Measurements from ENCODE around the gene RNF186. TPM values are rescaled to one million over a fixed set of nuclear protein-coding genes. Genes with fewer than 3 reads are reported as not detected.

RNF186 gene
- total RNA-seq, 4 donors from 2014 or later = 0.24 TPM; not detected in 3

GRCh38 chr1:19775317-19775716, 39.8 kb downstream of the RNF186 start:
- Histone ChIP-seq H3K4me1 (no peaks in the 10 kb centered on the region), H3K4me3 (no peak overlapping the region), H3K27me3 (no peaks in the 10 kb centered on the region), H3K9me3 (no peaks in the 10 kb centered on the region), H3K36me3 (no peaks in the 10 kb centered on the region), H3K27ac (no peak overlapping the region)
- TF ChIP-seq POLR2A (IDR thresholded peaks at IDR 0.05) (no peak), CTCF (IDR thresholded peaks at IDR 0.05 in 4 of 5, conservative IDR thresholded peaks at IDR 0.05 in 1 of 5) (no peak)
- in situ Hi-C loops (cut with MboI; ENCODE audit: low sequenced_read_pairs in 4 of 4) = no loop called here
- ATAC-seq = no peak
- intact Hi-C loops (cut with DNase I; ENCODE audit: low total_unique reads) = no loop called here
- DNase-seq = no peak

GRCh38 chr1:19774180-19774785, 40.8 kb downstream of the RNF186 start:
- H3K36me3 ChIP-seq = no peaks in the 10 kb centered on the region
- no peaks in the 10 kb centered on the region for H3K27me3 ChIP-seq
- H3K4me3 ChIP-seq = no peak overlapping the region
- no peaks in the 10 kb centered on the region for H3K4me1 ChIP-seq
- intact Hi-C loops (cut with DNase I; ENCODE audit: low total_unique reads) = no loop called here
- H3K9me3 ChIP-seq = no peaks in the 10 kb centered on the region
- no peak for ATAC-seq
- no peak for DNase-seq
- TF ChIP-seq POLR2A (IDR thresholded peaks at IDR 0.05) (no peak), CTCF (IDR thresholded peaks at IDR 0.05 in 4 of 5, conservative IDR thresholded peaks at IDR 0.05 in 1 of 5) (no peak)
- H3K27ac ChIP-seq = no peak overlapping the region
- in situ Hi-C loops (cut with MboI; ENCODE audit: low sequenced_read_pairs in 4 of 4) = no loop called here

- no peaks in the 10 kb centered on the region for H3K9me3 ChIP-seq
- H3K4me1 ChIP-seq = no peaks in the 10 kb centered on the region
- no peak for ATAC-seq
- in situ Hi-C loops (cut with MboI; ENCODE audit: low sequenced_read_pairs in 4 of 4) = no loop called here
- no peaks in the 10 kb centered on the region for H3K36me3 ChIP-seq
- DNase-seq = no peak
- no peak for TF ChIP-seq CTCF (IDR thresholded peaks at IDR 0.05 in 4 of 5, conservative IDR thresholded peaks at IDR 0.05 in 1 of 5)
- TF ChIP-seq POLR2A (IDR thresholded peaks at IDR 0.05) = no peak
- intact Hi-C loops (cut with DNase I; ENCODE audit: low total_unique reads) = no loop called here
- H3K4me3 ChIP-seq = no peak overlapping the region
- no peak overlapping the region for H3K27ac ChIP-seq
- no peaks in the 10 kb centered on the region for H3K27me3 ChIP-seq
Measured at GRCh38 chr1:19773485-19773884, 41.6 kb downstream of the RNF186 start.

GRCh38 chr1:19772053-19772452, 43.0 kb downstream of the RNF186 start:
- Histone ChIP-seq H3K27me3 (no peaks in the 10 kb centered on the region), H3K9me3 (no peaks in the 10 kb centered on the region), H3K27ac (no peak overlapping the region), H3K4me3 (no peak overlapping the region), H3K36me3 (no peaks in the 10 kb centered on the region), H3K4me1 (no peaks in the 10 kb centered on the region)
- TF ChIP-seq CTCF (IDR thresholded peaks at IDR 0.05 in 4 of 5, conservative IDR thresholded peaks at IDR 0.05 in 1 of 5) (no peak), POLR2A (IDR thresholded peaks at IDR 0.05) (no peak)
- in situ Hi-C loops (cut with MboI; ENCODE audit: low sequenced_read_pairs in 4 of 4) = no loop called here
- ATAC-seq (no peak), DNase-seq (no peak)
- intact Hi-C loops (cut with DNase I; ENCODE audit: low total_unique reads) = no loop called here

- Histone ChIP-seq H3K27me3 (no peaks in the 10 kb centered on the region), H3K4me3 (no peak overlapping the region), H3K4me1 (no peaks in the 10 kb centered on the region), H3K9me3 (no peaks in the 10 kb centered on the region), H3K27ac (no peak overlapping the region), H3K36me3 (no peaks in the 10 kb centered on the region)
- intact Hi-C loops (cut with DNase I; ENCODE audit: low total_unique reads) (no loop called here), in situ Hi-C loops (cut with MboI; ENCODE audit: low sequenced_read_pairs in 4 of 4) (no loop called here)
- no peak for TF ChIP-seq POLR2A (IDR thresholded peaks at IDR 0.05)
- DNase-seq (no peak), ATAC-seq (no peak)
Measured at GRCh38 chr1:19771350-19771749, 43.7 kb downstream of the RNF186 start.

All from gastrocnemius medialis (tissue), 4 donors.